PC-3 (cell line): Measurements from ENCODE around the gene ADAMTS9. TPM values are rescaled to one million over a fixed set of nuclear protein-coding genes. Genes with fewer than 3 reads are reported as not detected.

Experiments
- ATAC-seq: fragments of 200-7000 bp; cut with Tn5 transposase; 2 replicates; pipeline ENCODE4 v1.9.1; 2020; ENCODE audit warnings: mild to moderate bottlenecking, moderate library complexity
- BruUV-seq: library from RNA; stranded (reverse); fragments of 400-500 nt; replicated peaks from 2 replicates; lab custom pipeline; 2021; lab: Mats Ljungman, UMichigan
- CTCF ChIA-PET: fragments of 300-600 bp; sonication (Branson Sonifier 250); formaldehyde crosslinking; loops from one replicate; lab custom pipeline; 2022; ENCODE audit warnings: antibody characterized with exemption; lab: Charles Lee
- POLR2A ChIA-PET: fragments of 300-600 bp; sonication (Branson Sonifier 250); formaldehyde crosslinking; loops from one replicate; lab custom pipeline; 2022; ENCODE audit warnings: antibody characterized with exemption; ENCODE audit not compliant: unreplicated experiment; lab: Charles Lee
- DNase-seq: peaks from one replicate; pipeline ENCODE4 v3.0.0-alpha.2; 2015
- H2AFZ ChIP-seq: fragments of 300-600 bp; sonication (generic); 2 replicates; pipeline ENCODE4 v1.6.0; 2016; ENCODE audit warnings: antibody characterized with exemption, low read length
- H3F3A ChIP-seq: fragments of 300-600 bp; sonication (generic); one replicate; pipeline ENCODE4 v1.6.0; 2017; ENCODE audit warnings: antibody characterized with exemption, low read length, control low read depth, mild to moderate bottlenecking; ENCODE audit not compliant: unreplicated experiment
- H3K27ac ChIP-seq: fragments of 300-600 bp; sonication (generic); 2 replicates; pipeline ENCODE4 v1.5.1; 2016; ENCODE audit warnings: mild to moderate bottlenecking, low read length
- H3K27me3 ChIP-seq: fragments of 300-600 bp; sonication (generic); 2 replicates; pipeline ENCODE4 v1.6.1; 2016; ENCODE audit warnings: low read length, mixed read lengths
- H3K36me3 ChIP-seq: fragments of 300-600 bp; sonication (generic); 2 replicates; pipeline ENCODE4 v1.6.1; 2016; ENCODE audit warnings: low read depth, mixed run types, low read length, mixed read lengths
- H3K4me1 ChIP-seq: fragments of 300-600 bp; sonication (generic); 2 replicates; pipeline ENCODE4 v1.5.1; 2016; ENCODE audit warnings: low read length; ENCODE audit not compliant: insufficient read depth
- H3K4me2 ChIP-seq: fragments of 300-600 bp; sonication (generic); 2 replicates; pipeline ENCODE4 v1.6.0; 2016; ENCODE audit warnings: low read length
- H3K4me3 ChIP-seq: fragments of 300-600 bp; sonication (generic); 2 replicates; pipeline ENCODE4 v1.5.1; 2016; ENCODE audit warnings: mild to moderate bottlenecking, low read length, mixed read lengths
- H3K79me2 ChIP-seq: fragments of 300-600 bp; sonication (generic); 2 replicates; pipeline ENCODE4 v1.6.1; 2017; ENCODE audit warnings: low read length, mixed read lengths
- H3K9ac ChIP-seq: fragments of 300-600 bp; sonication (generic); 2 replicates; pipeline ENCODE4 v1.6.0; 2016; ENCODE audit warnings: mild to moderate bottlenecking, low read length
- H3K9me2 ChIP-seq: fragments of 300-600 bp; sonication (generic); replicated peaks from 2 replicates; pipeline ENCODE4 v1.6.1; 2016; ENCODE audit warnings: mixed run types, low read length, mixed read lengths
- H3K9me3 ChIP-seq: fragments of 300-600 bp; sonication (generic); 2 replicates; pipeline ENCODE4 v1.6.1; 2016; ENCODE audit warnings: low read length, mixed read lengths
- H4K20me1 ChIP-seq: fragments of 300-600 bp; sonication (generic); 2 replicates; pipeline ENCODE4 v1.6.1; 2016; ENCODE audit warnings: low read length, mixed read lengths
- EZH2 ChIP-seq: fragments of 300-600 bp; sonication (generic); IDR thresholded peaks from one replicate; pipeline ENCODE4 v1.6.1; 2017; ENCODE audit warnings: antibody characterized with exemption, mild to moderate bottlenecking, low read length; ENCODE audit not compliant: unreplicated experiment
- EZH2phosphoT487 ChIP-seq: fragments of 300-600 bp; sonication (generic); IDR thresholded peaks from 2 replicates; pipeline ENCODE4 v1.6.1; 2018; ENCODE audit warnings: mild to moderate bottlenecking, antibody characterized with exemption, low read length, borderline replicate concordance
- intact Hi-C: fragments of 100-400 bp; cut with micrococcal nuclease; formaldehyde crosslinking; loops from 2 replicates; pipeline ENCODE4 v1.9.0; 2023
- total RNA-seq: library from RNA; depleted of rRNA; stranded (reverse); fragments of >200 nt; gene quantifications from 2 replicates; pipeline ENCODE4 v1.2.3, GENCODE V29; 2014
- TF ChIP-seq, protein P1 (sequence below): fragments of 300-600 bp; sonication (generic); conservative IDR thresholded peaks from 2 replicates; pipeline ENCODE4 v1.5.1; 2017; ENCODE audit warnings: antibody characterized with exemption, low read depth, mild to moderate bottlenecking, low read length

The ADAMTS9 gene
- total RNA-seq, 1 experiment from 2014 or later: 0.55 TPM

DNA sequence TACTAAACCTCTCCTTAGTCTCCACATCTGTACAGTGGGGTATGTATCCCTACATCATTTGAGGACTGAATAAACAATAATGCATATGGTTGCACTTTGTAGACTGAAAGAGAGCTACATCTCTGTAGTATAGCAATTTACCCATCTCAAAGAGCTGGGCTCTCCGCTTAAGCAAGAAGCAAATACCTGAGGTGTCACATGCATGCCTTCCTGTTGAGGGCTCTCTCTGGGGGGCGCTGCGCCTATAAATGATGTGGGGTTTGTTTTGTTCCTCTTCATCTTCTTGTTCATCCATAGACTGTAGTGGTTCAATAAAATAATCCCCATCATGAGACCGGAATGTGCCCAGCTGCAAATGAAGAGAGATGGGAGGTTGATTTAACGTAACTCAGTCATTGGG is 6.8 kb downstream of the ADAMTS9 start:
- no peaks in the 10 kb centered on the region for H3K79me2 ChIP-seq
- CTCF ChIA-PET: no interaction called here

DNA sequence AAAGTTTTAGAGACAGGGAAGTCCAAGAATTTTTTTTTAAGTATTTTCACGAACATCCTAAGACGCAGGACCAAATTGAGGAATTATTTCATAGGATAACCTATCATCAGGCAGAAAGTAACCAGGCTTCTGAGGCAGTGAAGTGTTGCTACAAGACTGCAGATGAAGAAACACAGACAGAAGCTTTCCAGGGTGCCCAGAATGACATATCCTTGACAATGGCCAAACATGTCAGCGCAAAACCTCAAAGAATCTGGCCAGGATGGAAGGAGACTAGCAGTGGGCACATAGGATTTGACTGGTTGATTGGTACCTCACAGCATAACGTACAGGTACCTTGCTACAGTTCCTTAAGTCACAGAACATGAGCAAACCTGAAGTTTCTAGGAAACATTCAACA is 7.5 kb downstream of the ADAMTS9 start:
- CTCF ChIA-PET: no interaction called here
- Histone ChIP-seq H3K9ac (no peak overlapping the region), H3K27me3 (no peaks in the 10 kb centered on the region), H3K36me3 (no peaks in the 10 kb centered on the region), H3K9me3 (no peaks in the 10 kb centered on the region), H3K79me2 (no peaks in the 10 kb centered on the region), H3K4me3 (no peak overlapping the region), H3K27ac (no peak overlapping the region), H3K9me2 (no peaks in the 10 kb centered on the region), H3K4me2 (no peak overlapping the region), H3K4me1 (no peaks in the 10 kb centered on the region), H2AFZ (no peak overlapping the region), H3F3A (no peaks in the 10 kb centered on the region), H4K20me1 (no peaks in the 10 kb centered on the region)
- no TSS peak for BruUV-seq
- no peak for ATAC-seq
- POLR2A ChIA-PET: no interaction called here
- intact Hi-C loops: no loop called here
- TF ChIP-seq, protein P1, sequence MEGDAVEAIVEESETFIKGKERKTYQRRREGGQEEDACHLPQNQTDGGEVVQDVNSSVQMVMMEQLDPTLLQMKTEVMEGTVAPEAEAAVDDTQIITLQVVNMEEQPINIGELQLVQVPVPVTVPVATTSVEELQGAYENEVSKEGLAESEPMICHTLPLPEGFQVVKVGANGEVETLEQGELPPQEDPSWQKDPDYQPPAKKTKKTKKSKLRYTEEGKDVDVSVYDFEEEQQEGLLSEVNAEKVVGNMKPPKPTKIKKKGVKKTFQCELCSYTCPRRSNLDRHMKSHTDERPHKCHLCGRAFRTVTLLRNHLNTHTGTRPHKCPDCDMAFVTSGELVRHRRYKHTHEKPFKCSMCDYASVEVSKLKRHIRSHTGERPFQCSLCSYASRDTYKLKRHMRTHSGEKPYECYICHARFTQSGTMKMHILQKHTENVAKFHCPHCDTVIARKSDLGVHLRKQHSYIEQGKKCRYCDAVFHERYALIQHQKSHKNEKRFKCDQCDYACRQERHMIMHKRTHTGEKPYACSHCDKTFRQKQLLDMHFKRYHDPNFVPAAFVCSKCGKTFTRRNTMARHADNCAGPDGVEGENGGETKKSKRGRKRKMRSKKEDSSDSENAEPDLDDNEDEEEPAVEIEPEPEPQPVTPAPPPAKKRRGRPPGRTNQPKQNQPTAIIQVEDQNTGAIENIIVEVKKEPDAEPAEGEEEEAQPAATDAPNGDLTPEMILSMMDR: no peak
- no peak for TF ChIP-seq EZH2
- TF ChIP-seq EZH2phosphoT487: no peak
- no peak for DNase-seq

More for the DNA sequence above, 6.8 kb downstream of the ADAMTS9 start:
- no peaks in the 10 kb centered on the region for H3K9me2 ChIP-seq
- ATAC-seq (no peak), DNase-seq (no peak)
- H3K4me3 ChIP-seq: no peak overlapping the region
- no peaks in the 10 kb centered on the region for H3K4me1 ChIP-seq
- no peak overlapping the region for H3K27ac ChIP-seq
- TF ChIP-seq EZH2: no peak
- TF ChIP-seq, protein P1: no peak
- no peak for TF ChIP-seq EZH2phosphoT487
- no peaks in the 10 kb centered on the region for H3K9me3 ChIP-seq
- no peaks in the 10 kb centered on the region for H3F3A ChIP-seq
- no peak overlapping the region for H2AFZ ChIP-seq
- peaks cover 3% of the 10 kb centered on the region for H3K27me3 ChIP-seq
- BruUV-seq: no TSS peak
- H4K20me1 ChIP-seq: no peaks in the 10 kb centered on the region
- H3K4me2 ChIP-seq: no peak overlapping the region
- H3K36me3 ChIP-seq: no peaks in the 10 kb centered on the region
- no peak overlapping the region for H3K9ac ChIP-seq
- POLR2A ChIA-PET: no interaction called here
- intact Hi-C loops: no loop called here

DNA sequence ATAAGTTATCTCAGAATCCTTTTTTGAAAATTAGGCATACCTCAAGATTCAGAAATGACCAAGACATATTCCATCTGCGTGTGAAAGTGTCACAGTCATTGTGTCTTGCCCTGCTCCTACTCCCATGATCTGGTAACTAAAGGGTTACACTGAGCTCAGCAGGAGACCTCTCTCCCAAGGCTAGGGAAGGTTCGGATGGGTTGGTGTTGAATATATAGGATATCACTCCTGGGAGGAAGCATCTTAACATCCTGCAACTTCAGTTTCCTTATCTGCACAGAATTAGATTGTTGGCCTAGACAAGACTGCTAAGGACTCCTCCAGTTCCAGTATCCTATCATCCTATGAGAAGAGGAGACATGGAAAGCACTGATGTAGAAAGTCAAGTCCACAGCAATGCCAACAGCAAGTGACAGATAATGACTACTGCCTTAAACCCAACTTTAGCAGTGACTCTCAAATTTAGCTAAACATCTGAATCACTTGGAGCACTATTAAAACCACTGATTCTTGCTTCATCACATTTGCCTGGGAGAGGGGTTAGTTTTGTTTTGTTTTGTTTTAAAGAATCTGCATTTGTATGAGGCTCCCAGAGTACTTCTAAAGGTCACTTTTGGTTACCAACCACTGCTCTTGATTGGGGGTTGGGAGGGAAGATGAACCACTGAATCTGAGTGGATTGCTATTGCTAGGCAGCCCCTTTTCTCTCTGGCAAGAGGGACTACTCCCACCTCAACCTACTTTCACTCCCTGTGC is 9.7 kb downstream of the ADAMTS9 start:
- Histone ChIP-seq H2AFZ (no peak overlapping the region), H3K9me3 (no peaks in the 10 kb centered on the region), H3K27ac (no peak overlapping the region), H3F3A (no peaks in the 10 kb centered on the region), H4K20me1 (no peaks in the 10 kb centered on the region), H3K9ac (no peak overlapping the region), H3K79me2 (no peaks in the 10 kb centered on the region), H3K27me3 (no peaks in the 10 kb centered on the region), H3K36me3 (no peaks in the 10 kb centered on the region), H3K4me3 (no peak overlapping the region), H3K9me2 (no peaks in the 10 kb centered on the region), H3K4me2 (no peak overlapping the region), H3K4me1 (no peaks in the 10 kb centered on the region)
- BruUV-seq: no TSS peak
- TF ChIP-seq, protein P1: no peak
- no peak for TF ChIP-seq EZH2
- TF ChIP-seq EZH2phosphoT487: no peak
- intact Hi-C loops: no loop called here
- DNase-seq (no peak), ATAC-seq (no peak)
- POLR2A ChIA-PET: no interaction called here
- CTCF ChIA-PET: no interaction called here
